ENCODE results near the gene ARHGAP12.

DNA sequence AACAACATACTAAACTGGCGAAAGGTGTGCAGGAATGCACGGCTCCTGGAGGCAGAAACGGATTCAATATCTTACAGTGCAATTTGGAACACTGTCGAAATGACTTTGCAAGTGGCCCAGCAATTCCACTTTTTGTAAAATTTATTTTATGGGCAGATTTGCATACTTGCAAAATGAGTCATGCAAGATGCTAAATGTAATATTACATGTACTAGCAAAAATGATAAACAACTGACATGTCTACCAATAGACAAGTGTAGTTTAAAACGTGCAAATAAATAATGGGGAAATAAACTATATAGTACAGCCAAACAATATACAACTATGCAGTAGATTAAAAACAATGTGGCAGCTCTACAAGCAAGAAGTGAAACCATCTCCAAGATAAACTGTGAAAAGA is 97.7 kb downstream of the ARHGAP12 start:
- TF ChIP-seq, protein P1, sequence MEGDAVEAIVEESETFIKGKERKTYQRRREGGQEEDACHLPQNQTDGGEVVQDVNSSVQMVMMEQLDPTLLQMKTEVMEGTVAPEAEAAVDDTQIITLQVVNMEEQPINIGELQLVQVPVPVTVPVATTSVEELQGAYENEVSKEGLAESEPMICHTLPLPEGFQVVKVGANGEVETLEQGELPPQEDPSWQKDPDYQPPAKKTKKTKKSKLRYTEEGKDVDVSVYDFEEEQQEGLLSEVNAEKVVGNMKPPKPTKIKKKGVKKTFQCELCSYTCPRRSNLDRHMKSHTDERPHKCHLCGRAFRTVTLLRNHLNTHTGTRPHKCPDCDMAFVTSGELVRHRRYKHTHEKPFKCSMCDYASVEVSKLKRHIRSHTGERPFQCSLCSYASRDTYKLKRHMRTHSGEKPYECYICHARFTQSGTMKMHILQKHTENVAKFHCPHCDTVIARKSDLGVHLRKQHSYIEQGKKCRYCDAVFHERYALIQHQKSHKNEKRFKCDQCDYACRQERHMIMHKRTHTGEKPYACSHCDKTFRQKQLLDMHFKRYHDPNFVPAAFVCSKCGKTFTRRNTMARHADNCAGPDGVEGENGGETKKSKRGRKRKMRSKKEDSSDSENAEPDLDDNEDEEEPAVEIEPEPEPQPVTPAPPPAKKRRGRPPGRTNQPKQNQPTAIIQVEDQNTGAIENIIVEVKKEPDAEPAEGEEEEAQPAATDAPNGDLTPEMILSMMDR (conservative IDR thresholded peaks at IDR 0.05; ENCODE audit: low read length): no peak
- no peak for TF ChIP-seq EZH2phosphoT487 (IDR thresholded peaks at IDR 0.05; ENCODE audit: borderline replicate concordance, low read depth, low read length)

Data from OCI-LY7 (cell line).